HL-60/S4 treated with retinoic acid at 250 ng/mL for 4 days and 3 days (cell line): ENCODE results near the gene DAPK1.

ENCODE experiments used
- in situ Hi-C: fragments of 300-500 bp; cut with MboI; formaldehyde crosslinking; loops from 2 replicates; pipeline ENCODE4 v1.7.0; 2022; ENCODE audit warnings: low sequenced_read_pairs

The DAPK1 gene

DNA sequence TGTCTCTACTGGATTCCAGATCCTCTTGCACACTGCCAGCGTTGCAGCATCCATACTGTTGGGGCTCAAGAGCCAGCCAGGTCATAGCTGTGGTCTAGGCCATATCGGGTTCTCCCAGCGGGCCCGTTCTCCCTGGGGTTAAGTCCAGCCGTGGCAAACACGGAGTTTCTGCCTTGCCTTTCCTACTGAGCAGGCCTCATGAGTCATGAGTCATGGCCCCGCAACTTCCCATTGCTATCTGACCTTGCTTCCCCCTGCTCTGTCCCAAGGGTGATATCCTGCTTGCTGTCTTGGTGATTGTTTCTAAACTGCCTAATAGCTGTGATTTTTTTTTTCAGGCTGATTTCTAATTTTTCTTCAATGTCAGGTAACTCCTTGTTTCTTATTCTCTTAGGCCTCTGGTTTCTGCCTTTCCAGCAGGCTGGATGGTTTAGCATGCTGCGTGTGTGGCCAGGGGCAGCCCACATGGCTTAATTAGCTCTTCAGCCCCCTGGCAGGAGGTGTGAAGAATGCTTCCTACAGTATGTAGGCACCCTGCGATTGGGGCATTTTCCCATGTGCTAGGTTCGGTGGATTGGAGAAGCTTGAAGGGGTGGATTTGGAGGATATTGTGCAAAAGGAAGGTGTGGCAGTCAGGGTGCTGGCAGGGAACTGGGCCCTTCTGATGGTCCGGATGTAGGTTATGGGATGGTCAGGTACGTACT is 18.7 kb downstream of the DAPK1 start:
- in situ Hi-C loops = no loop called here

DNA sequence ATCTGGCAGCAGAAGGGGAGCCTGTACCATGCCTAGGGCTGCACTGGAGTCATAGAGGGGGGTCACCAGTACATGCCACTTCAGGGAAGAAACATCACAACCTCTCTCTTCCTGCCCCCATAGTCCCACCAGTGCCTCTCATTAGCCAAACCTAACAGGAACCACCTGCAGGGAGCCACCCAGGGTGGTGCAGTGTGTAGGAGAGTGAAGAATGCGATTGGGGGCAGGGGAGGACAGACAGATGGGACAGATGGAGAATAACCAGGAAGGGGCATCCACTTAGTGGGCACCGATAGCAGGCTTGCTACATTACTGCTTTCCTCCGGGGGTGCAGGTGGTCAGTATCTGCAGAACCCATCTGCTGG is 19.2 kb downstream of the DAPK1 start:
- in situ Hi-C loops = no loop called here

- in situ Hi-C loops = no loop called here
These were observed 20.1 kb downstream of the DAPK1 start for GRCh38 chr9:87517732-87518131.

DNA sequence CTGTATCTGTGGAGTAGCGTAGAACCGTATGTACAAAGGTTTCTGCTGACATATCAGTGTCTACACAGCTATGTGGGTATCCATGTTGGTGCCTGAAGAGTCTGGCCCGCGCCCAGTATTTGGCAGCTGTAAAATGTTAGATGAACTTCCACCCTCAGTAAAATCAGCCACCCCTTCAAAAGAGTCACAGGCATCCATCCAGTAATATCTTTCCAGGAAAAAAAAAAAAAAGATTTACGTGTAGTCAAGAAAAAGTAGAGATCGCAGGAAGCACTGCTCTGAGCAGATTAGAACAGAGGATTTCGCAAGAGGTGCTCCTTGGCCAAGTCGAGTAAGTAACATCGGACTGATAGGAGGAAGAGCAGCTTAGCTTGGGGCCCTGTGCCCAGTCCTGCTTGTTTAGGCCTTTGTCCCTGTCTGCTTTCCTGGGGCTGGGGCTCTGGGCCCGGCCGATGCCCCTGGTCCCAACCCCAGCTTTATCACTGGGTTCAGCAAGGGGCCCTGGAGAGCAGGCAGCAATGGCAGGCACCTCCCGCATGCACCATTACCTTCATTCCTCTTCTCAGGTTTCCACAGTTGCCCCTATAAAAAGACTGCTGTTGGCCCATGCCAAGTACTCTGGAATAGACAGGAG is 21.2 kb downstream of the DAPK1 start:
- in situ Hi-C loops = no loop called here

GRCh38 chr9:87519461-87519860 is 21.8 kb downstream of the DAPK1 start:
- in situ Hi-C loops = no loop called here

DNA sequence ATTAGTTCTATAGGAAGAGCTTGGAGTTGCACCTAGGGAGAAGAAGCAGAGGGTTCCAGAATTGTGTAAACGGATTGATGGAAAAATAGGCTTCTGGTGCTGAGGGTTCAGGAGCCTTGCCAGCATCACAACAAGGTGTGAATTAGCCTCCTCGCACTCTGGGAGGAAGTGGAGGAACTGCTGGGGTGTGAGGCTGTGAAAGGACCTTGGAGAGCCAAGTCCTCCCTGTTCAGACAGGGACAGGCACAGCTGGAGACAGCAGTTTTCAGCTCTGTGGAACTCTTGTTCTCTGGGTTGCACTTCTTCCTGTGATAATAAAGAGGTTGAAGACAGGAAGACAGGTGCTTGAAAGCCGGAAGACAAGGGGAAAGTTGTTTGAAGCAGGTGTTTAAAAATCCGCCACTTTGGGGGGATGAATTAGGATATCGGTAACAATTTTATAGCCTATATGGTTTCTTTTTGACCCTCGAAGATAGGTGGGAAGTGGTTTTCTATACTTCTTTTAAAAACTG is 22.6 kb downstream of the DAPK1 start:
- in situ Hi-C loops = no loop called here

DNA sequence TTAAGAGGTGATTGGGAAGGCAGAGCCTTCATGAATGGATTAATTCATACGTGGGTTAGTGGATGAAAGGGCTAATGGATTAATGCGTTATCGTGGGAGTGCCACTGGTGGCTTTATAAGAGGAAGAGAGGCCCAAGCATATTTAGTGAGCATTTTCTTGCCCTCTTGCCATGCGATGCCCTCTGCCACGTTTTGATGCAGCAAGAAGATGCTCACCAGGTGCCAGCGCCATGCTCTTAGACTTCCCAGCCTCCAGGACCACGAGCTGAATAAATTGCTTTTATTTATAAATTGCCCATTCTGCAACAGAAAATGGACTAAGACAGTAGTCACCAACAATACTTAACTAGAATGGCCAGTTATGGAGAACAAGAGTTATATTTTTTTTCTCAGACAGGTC is 24.2 kb downstream of the DAPK1 start:
- in situ Hi-C loops = no loop called here

DNA sequence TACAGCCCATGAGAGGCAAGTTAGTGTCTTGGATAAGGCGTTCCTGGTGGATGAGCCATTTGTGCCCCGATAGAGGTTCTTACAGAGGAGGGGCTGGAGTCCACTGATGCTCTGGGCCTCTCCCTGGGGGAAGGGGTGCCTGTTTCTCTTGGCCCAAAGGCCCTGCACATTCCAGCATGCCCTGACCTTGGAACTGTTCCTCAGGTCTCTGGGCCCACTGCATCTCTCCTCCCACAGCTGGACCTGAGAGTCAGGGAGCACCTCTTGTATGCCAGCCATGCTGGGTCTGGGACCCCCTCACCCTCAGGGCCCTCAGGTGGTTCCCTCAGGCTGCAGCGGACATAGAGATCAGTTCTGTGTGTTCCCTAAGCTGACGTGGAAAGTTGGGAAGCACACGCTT is 26.4 kb downstream of the DAPK1 start:
- in situ Hi-C loops = no loop called here

DNA sequence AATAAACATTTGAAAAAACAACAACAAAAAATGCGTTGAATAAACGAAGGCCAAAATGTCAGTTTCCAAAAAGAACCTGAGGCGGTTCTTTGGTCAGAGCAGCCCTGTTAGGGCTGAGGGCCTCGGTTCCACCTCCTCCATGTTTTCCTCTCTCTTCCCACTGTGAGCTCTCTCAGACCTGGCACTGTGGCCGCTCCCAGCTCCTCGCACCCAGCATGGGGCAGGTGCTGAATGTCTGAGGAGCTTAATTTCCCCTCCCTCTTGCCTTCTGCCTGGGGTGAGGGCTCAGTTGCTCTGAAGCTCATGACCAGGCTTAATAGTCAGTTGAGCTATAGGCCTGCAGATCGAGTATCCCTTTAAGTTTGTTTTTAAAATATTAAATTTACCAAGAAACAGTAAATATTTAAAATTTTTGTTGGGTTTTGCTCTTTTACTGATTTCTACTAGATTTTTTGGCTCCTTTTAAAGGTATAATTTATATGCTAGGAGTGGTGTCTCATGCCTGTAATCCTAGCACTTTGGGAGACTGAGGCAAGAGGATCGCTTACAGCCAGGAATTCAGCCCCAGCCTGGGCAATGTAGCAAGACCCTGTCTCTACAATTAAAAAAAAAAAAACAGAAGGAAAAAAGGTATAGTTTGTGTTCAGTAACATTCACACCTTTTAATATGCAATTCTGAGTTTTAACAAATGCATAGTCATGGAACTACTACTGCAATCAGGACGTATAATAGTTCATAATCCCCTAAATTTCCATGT is 28.1 kb downstream of the DAPK1 start:
- in situ Hi-C loops = no loop called here

- in situ Hi-C loops = no loop called here
These were observed 29.7 kb downstream of the DAPK1 start for GRCh38 chr9:87527211-87527916.

- in situ Hi-C loops = no loop called here
These were observed 31.3 kb downstream of the DAPK1 start for GRCh38 chr9:87528969-87529368.

DNA sequence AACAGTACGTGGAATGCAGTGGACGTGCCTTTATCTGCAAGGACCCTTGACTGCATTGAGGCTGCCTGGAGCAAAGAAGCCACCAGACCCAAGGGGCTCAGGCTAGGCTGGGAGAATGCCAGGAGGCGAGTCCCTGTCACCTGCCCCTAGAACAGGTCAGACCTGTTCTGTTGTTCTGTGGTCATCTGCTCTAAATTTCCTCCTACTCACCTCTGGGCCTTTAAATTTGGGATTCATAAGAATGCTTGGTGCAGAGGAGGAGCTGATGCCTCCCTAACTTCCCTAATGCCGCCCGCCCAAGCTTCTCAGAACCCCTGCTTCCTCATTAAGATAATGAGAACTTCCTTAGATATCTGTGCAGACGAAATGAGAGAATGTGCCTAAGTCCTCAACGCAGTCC is 32.0 kb downstream of the DAPK1 start:
- in situ Hi-C loops = no loop called here

- in situ Hi-C loops = no loop called here
These were observed 33.0 kb downstream of the DAPK1 start for GRCh38 chr9:87530716-87531115.

DNA sequence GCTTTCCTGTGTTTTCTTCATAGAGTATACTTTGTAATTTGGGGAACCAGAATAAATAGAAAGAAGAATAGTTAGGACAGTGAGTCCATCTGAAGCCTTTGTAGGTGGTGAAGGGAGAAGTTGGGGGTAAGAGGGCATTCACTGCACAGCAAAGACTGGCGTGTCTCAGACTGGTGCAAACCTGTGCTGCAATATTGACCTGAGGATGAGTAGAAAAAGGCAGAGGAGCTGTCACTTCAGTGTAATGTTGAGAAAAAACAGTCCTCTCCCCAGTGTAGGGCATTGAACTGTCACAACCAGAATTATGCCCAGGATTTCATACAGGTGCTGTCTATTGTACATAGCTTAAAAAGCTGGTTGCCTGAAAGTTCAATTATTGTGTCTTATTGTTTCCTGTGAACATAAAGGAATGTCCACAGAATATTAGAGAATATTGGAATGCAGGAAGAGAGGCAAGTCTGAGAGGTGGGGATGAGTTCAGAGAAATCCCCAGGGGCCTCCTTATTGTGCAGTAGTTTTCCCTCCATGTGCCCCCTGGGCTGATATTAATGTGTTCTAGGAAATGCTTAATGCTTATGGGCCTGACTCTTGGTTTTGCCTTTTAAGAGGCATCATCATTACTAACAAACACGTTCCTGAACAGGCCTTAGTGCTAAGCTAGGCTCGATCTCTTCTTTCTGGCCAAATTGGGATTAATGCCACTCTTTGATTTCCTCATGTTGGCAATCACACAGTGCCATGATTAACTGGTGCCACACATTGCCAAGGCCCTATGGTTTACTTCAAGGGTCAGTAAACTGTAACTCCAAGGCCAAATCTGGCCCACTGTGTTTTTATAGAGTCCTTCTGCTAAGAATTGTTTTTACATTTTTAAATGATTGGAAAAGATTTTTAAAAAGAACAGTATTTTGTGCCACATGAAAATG is 34.0 kb downstream of the DAPK1 start:
- in situ Hi-C loops = no loop called here

GRCh38 chr9:87533271-87533670 is 35.6 kb downstream of the DAPK1 start:
- in situ Hi-C loops = no loop called here

DNA sequence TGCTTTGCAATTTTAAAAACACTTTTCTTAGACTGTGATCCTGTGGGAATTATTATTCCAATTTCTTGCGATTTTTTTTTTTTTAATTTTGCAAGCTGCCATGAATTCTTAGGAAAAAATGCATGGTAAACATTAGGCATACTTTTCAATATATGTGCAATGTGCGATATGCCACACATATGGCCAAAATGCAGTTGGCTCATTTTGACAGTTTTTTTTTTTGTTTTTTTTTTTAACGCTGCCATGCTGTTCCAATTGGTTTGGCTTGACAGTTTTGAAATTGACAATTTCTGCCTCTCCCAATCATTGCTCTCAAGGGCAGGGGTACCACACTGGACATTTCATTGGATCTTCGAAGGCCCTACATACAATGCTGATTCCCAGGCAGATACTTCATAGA is 36.4 kb downstream of the DAPK1 start:
- in situ Hi-C loops = no loop called here

GRCh38 chr9:87534957-87535356 is 37.3 kb downstream of the DAPK1 start:
- in situ Hi-C loops = no loop called here

GRCh38 chr9:87535817-87536539 is 38.3 kb downstream of the DAPK1 start:
- in situ Hi-C loops = no loop called here

GRCh38 chr9:87537625-87538024 is 40.0 kb downstream of the DAPK1 start:
- in situ Hi-C loops = no loop called here
